ENCODE results near the gene KATNB1. TPM values are rescaled to one million over a fixed set of nuclear protein-coding genes. Genes with fewer than 3 reads are reported as not detected.

KATNB1 gene
- total and polyA plus RNA-seq, 2 of the 8 experiments (the other 6 are each of a cell fraction or from before 2014, with no cell fraction given): 50.2 to 60.4 TPM

DNA sequence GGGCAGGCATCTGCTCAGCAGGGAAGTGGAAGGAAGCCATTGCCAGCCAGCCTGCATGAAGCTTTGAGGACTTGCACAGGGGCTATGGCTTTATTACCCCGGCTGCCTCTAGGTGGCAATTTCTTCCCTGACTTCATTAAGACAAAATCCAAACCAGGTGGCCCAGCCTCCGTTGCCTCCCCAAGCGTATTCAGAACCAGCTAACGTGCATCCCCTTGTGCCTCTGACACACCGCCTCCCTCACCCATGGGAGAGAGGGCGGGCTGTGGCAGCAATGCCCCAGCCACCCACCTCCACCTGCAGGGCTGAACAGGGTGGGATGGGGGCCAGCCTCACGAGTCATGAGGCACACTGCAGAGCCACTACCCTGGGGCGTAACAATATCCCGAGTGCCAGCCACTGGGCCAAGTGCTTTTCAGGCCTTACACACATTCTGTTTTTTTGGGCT, 59.9 kb downstream of the KATNB1 start (continued):
- TF ChIP-seq KDM1A (IDR thresholded peaks at IDR 0.05; ENCODE audit: borderline replicate concordance, low read length) (no peak), CHD2 (IDR thresholded peaks at IDR 0.05; ENCODE audit: low read length) (no peak), SIRT6 (IDR thresholded peaks at IDR 0.05; ENCODE audit: low read length) (no peak), BCL11A (IDR thresholded peaks at IDR 0.05; ENCODE audit: low read depth in 2 of 2, low read length in 2 of 2) (no peak), TAF7 (optimal IDR thresholded peaks at IDR 0.05; ENCODE audit: borderline replicate concordance, low read depth, low read length) (no peak), RBBP5 (IDR thresholded peaks at IDR 0.05; ENCODE audit: borderline replicate concordance, low read depth, low read length) (no peak), SUZ12 (IDR thresholded peaks at IDR 0.05; ENCODE audit: low read length) (no peak), YY1 (IDR thresholded peaks at IDR 0.05; ENCODE audit: low read depth, low read length) (peak; percentile 82), RAD21 (IDR thresholded peaks at IDR 0.05 in 1 of 2, conservative IDR thresholded peaks at IDR 0.05 in 1 of 2; ENCODE audit: low read depth in 2 of 2, low read length in 2 of 2) (peak; percentile 34 to 64; a peak in 3 of 4 replicates), RXRA (IDR thresholded peaks at IDR 0.05; ENCODE audit: insufficient read depth, low read depth, low read length) (no peak), EP300 (IDR thresholded peaks at IDR 0.05; ENCODE audit: borderline replicate concordance in 1 of 2, low read depth in 2 of 2, low read length in 2 of 2) (no peak), ZNF274 (IDR thresholded peaks at IDR 0.05; ENCODE audit: borderline replicate concordance, extremely low read depth, low read length) (no peak), ASH2L (IDR thresholded peaks at IDR 0.05; ENCODE audit: low read length) (no peak)
- TF ChIP-seq, protein P1, sequence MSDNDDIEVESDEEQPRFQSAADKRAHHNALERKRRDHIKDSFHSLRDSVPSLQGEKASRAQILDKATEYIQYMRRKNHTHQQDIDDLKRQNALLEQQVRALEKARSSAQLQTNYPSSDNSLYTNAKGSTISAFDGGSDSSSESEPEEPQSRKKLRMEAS (IDR thresholded peaks at IDR 0.05): no peak
- TF ChIP-seq, protein P2, sequence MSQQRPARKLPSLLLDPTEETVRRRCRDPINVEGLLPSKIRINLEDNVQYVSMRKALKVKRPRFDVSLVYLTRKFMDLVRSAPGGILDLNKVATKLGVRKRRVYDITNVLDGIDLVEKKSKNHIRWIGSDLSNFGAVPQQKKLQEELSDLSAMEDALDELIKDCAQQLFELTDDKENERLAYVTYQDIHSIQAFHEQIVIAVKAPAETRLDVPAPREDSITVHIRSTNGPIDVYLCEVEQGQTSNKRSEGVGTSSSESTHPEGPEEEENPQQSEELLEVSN (IDR thresholded peaks at IDR 0.05): 0 out of 2 replicates have a peak, but pooled peaks have one; percentile 21
- TF ChIP-seq, protein P3, sequence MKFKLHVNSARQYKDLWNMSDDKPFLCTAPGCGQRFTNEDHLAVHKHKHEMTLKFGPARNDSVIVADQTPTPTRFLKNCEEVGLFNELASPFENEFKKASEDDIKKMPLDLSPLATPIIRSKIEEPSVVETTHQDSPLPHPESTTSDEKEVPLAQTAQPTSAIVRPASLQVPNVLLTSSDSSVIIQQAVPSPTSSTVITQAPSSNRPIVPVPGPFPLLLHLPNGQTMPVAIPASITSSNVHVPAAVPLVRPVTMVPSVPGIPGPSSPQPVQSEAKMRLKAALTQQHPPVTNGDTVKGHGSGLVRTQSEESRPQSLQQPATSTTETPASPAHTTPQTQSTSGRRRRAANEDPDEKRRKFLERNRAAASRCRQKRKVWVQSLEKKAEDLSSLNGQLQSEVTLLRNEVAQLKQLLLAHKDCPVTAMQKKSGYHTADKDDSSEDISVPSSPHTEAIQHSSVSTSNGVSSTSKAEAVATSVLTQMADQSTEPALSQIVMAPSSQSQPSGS (IDR thresholded peaks at IDR 0.05; ENCODE audit: low read length): no peak

All from H1 (cell line).